PC-9 (cell line): ENCODE measurements around the gene SPIB. TPM values are rescaled to one million over a fixed set of nuclear protein-coding genes. Genes with fewer than 3 reads are reported as not detected.
A peak's percentile ranks its signal among the peaks of the same experiment; 100 is the strongest.

Experiments
- BruUV-seq: library from RNA; stranded (reverse); fragments of 400-500 nt; replicated peaks from 2 replicates; lab custom pipeline; 2021; lab: Mats Ljungman, UMichigan
- CTCF ChIA-PET: fragments of 300-600 bp; sonication (Branson Sonifier 250); formaldehyde crosslinking; loops from one replicate; lab custom pipeline; 2022; ENCODE audit warnings: antibody characterized with exemption; lab: Charles Lee
- POLR2A ChIA-PET: fragments of 300-600 bp; sonication (Branson Sonifier 250); formaldehyde crosslinking; loops from one replicate; lab custom pipeline; 2022; ENCODE audit warnings: antibody characterized with exemption; ENCODE audit not compliant: unreplicated experiment; lab: Charles Lee
- DNase-seq, 2 experiments: peaks; one replicate each; pipeline versions ENCODE4 v3.0.0 to v3.0.0-alpha.2; 2015 to 2022; ENCODE audit warnings: mixed read lengths in 1 of 2
- H2AFZ ChIP-seq: fragments of 200-600 bp; sonication (generic); 2 replicates; pipeline ENCODE4 v1.8.1; 2017; ENCODE audit warnings: antibody characterized with exemption
- H3F3A ChIP-seq: fragments of 200-600 bp; sonication (generic); 2 replicates; pipeline ENCODE4 v1.8.1; 2017; ENCODE audit warnings: antibody characterized with exemption, mild to moderate bottlenecking, low read depth; ENCODE audit not compliant: insufficient read depth
- H3K27ac ChIP-seq: fragments of 200-600 bp; sonication (generic); 2 replicates; pipeline ENCODE4 v1.6.1; 2016; ENCODE audit warnings: mixed run types
- H3K27me3 ChIP-seq: fragments of 200-600 bp; sonication (generic); 2 replicates; pipeline ENCODE4 v1.6.1; 2016; ENCODE audit warnings: low read depth, mixed run types; ENCODE audit not compliant: insufficient read depth
- H3K36me3 ChIP-seq: fragments of 200-600 bp; sonication (generic); 2 replicates; pipeline ENCODE4 v1.6.1; 2016; ENCODE audit warnings: low read depth, mixed run types
- H3K4me1 ChIP-seq: fragments of 200-600 bp; sonication (generic); replicated peaks from 2 replicates; pipeline ENCODE4 v1.6.1; 2016; ENCODE audit warnings: mixed run types; ENCODE audit not compliant: insufficient read depth
- H3K4me2 ChIP-seq: fragments of 200-600 bp; sonication (generic); 2 replicates; pipeline ENCODE4 v1.6.1; 2017; ENCODE audit warnings: mixed run types
- H3K4me3 ChIP-seq: fragments of 200-600 bp; sonication (generic); 2 replicates; pipeline ENCODE4 v1.6.1; 2016; ENCODE audit warnings: mixed run types
- H3K79me2 ChIP-seq: fragments of 200-600 bp; sonication (generic); 2 replicates; pipeline ENCODE4 v1.6.1; 2017; ENCODE audit warnings: low read depth, mixed run types
- H3K9me2 ChIP-seq: fragments of 200-600 bp; sonication (generic); 2 replicates; pipeline ENCODE4 v1.8.1; 2017; ENCODE audit warnings: mild to moderate bottlenecking; ENCODE audit not compliant: insufficient read depth
- H3K9me3 ChIP-seq: fragments of 200-600 bp; sonication (generic); 2 replicates; pipeline ENCODE4 v1.8.1; 2016; ENCODE audit warnings: low read depth; ENCODE audit not compliant: insufficient read depth
- H4K20me1 ChIP-seq: fragments of 200-600 bp; sonication (generic); 2 replicates; pipeline ENCODE4 v1.8.1; 2017; ENCODE audit not compliant: insufficient read depth
- CTCF ChIP-seq: fragments of 200-600 bp; sonication (generic); conservative IDR thresholded peaks from 2 replicates; pipeline ENCODE4 v1.6.1; 2017; ENCODE audit warnings: mixed run types, antibody characterized with exemption, mild to moderate bottlenecking, moderate library complexity
- EZH2 ChIP-seq: fragments of 200-600 bp; sonication (generic); IDR thresholded peaks from 2 replicates; pipeline ENCODE4 v1.8.0; 2017; ENCODE audit warnings: antibody characterized with exemption, low read depth
- intact Hi-C: fragments of 100-400 bp; cut with micrococcal nuclease; formaldehyde crosslinking; loops from one replicate; pipeline ENCODE4 v1.10.0; 2022; ENCODE audit not compliant: unreplicated experiment
- total RNA-seq: library from RNA; stranded (reverse); gene quantifications from 2 replicates; pipeline ENCODE4 v1.2.3, GENCODE V29; 2021

The SPIB gene
- total RNA-seq, 1 experiment from 2014 or later: not detected

- Histone ChIP-seq H3K27ac (no peak overlapping the region), H3K4me3 (no peak overlapping the region), H3K27me3 (no peaks in the 10 kb centered on the region), H2AFZ (no peak overlapping the region), H3K79me2 (peaks cover 19% of the 10 kb centered on the region), H3K9me3 (no peaks in the 10 kb centered on the region), H3K36me3 (peaks cover 28% of the 10 kb centered on the region), H4K20me1 (peaks cover 28% of the 10 kb centered on the region), H3K4me1 (peaks cover 8% of the 10 kb centered on the region; the same call in 1 of the 2 replicates), H3K9me2 (no peaks in the 10 kb centered on the region), H3F3A (peaks cover 32% of the 10 kb centered on the region), H3K4me2 (no peak overlapping the region)
- ChIA-PET CTCF (no interaction called here), POLR2A (no interaction called here)
- TF ChIP-seq EZH2 (no peak), CTCF (no peak)
- intact Hi-C loops: no loop called here
- DNase-seq: peak in 1 of 2 experiments; percentile 33
- BruUV-seq: no TSS peak
These were observed 38.6 kb upstream of the SPIB start for GRCh38 chr19:50380137-50380536.

GRCh38 chr19:50380751-50381151 is 38.0 kb upstream of the SPIB start:
- H4K20me1 ChIP-seq: peaks cover 33% of the 10 kb centered on the region
- no TSS peak for BruUV-seq
- no peak overlapping the region for H2AFZ ChIP-seq
- H3K27ac ChIP-seq: no peak overlapping the region
- ChIA-PET POLR2A (no interaction called here), CTCF (no interaction called here)
- H3K9me2 ChIP-seq: no peaks in the 10 kb centered on the region
- peaks cover 28% of the 10 kb centered on the region for H3K36me3 ChIP-seq
- peaks cover 33% of the 10 kb centered on the region for H3F3A ChIP-seq
- no peak overlapping the region for H3K4me3 ChIP-seq
- H3K4me2 ChIP-seq: no peak overlapping the region
- H3K79me2 ChIP-seq: peaks cover 25% of the 10 kb centered on the region
- no peaks in the 10 kb centered on the region for H3K9me3 ChIP-seq
- intact Hi-C loops: no loop called here
- DNase-seq: no peak
- TF ChIP-seq EZH2 (no peak), CTCF (no peak)
- H3K27me3 ChIP-seq: no peaks in the 10 kb centered on the region
- H3K4me1 ChIP-seq: peaks cover 11% of the 10 kb centered on the region; the same call in 1 of the 2 replicates

- H3K36me3 ChIP-seq: peaks cover 28% of the 10 kb centered on the region
- no peaks in the 10 kb centered on the region for H3K9me2 ChIP-seq
These were observed 36.6 kb upstream of the SPIB start for GRCh38 chr19:50381881-50382729.

More at GRCh38 chr19:50381881-50382729, 36.6 kb upstream of the SPIB start:
- TF ChIP-seq CTCF: no peak
- TF ChIP-seq EZH2: no peak
- Histone ChIP-seq H3F3A (peaks cover 31% of the 10 kb centered on the region), H3K27ac (no peak overlapping the region), H2AFZ (no peak overlapping the region), H3K27me3 (no peaks in the 10 kb centered on the region), H3K9me3 (no peaks in the 10 kb centered on the region), H3K4me1 (peaks cover 10% of the 10 kb centered on the region; the same call in 1 of the 2 replicates), H3K4me2 (no peak overlapping the region), H3K79me2 (peaks cover 37% of the 10 kb centered on the region), H3K4me3 (no peak overlapping the region), H4K20me1 (peaks cover 37% of the 10 kb centered on the region)
- ChIA-PET CTCF (no interaction called here), POLR2A (no interaction called here)
- no peak for DNase-seq
- BruUV-seq: no TSS peak
- intact Hi-C loops: no loop called here
